HG03432 (cell line): ENCODE data around the gene HSPA9.

Source experiments
- ATAC-seq: cut with Tn5 transposase; IDR thresholded peaks from one replicate; pipeline ENCODE4 v1.9.1; 2021; ENCODE audit warnings: mild to moderate bottlenecking, moderate library complexity; ENCODE audit not compliant: unreplicated experiment

Gene HSPA9

GRCh38 chr5:138596105-138596881 is 21.1 kb upstream of the HSPA9 start:
- ATAC-seq: no peak

- no peak for ATAC-seq
Measured at GRCh38 chr5:138595180-138595795, 20.1 kb upstream of the HSPA9 start.

- no peak for ATAC-seq
Measured at GRCh38 chr5:138594305-138595058, 19.3 kb upstream of the HSPA9 start.

GRCh38 chr5:138588013-138588788 is 13.0 kb upstream of the HSPA9 start:
- no peak for ATAC-seq

GRCh38 chr5:138585157-138585556 is 10.0 kb upstream of the HSPA9 start:
- ATAC-seq: no peak

GRCh38 chr5:138583984-138584637 is 8.9 kb upstream of the HSPA9 start:
- no peak for ATAC-seq

- no peak for ATAC-seq
Measured at GRCh38 chr5:138582959-138583358, 7.8 kb upstream of the HSPA9 start.

- ATAC-seq: no peak
Measured at GRCh38 chr5:138580777-138581176, 5.6 kb upstream of the HSPA9 start.

GRCh38 chr5:138580001-138580400 is 4.8 kb upstream of the HSPA9 start:
- ATAC-seq: no peak

- no peak for ATAC-seq
Measured at GRCh38 chr5:138579517-138579863, 4.3 kb upstream of the HSPA9 start.

GRCh38 chr5:138577452-138577851 is 2.3 kb upstream of the HSPA9 start:
- ATAC-seq: no peak

GRCh38 chr5:138574744-138575193 is 432 bp downstream of the HSPA9 start:
- no peak for ATAC-seq

GRCh38 chr5:138573949-138574670 is 1.1 kb downstream of the HSPA9 start:
- ATAC-seq: no peak

- ATAC-seq: no peak
Measured at GRCh38 chr5:138573223-138573622, 2.0 kb downstream of the HSPA9 start.

GRCh38 chr5:138570871-138571270 is 4.3 kb downstream of the HSPA9 start:
- no peak for ATAC-seq

- no peak for ATAC-seq
Measured at GRCh38 chr5:138569782-138570181, 5.4 kb downstream of the HSPA9 start.

GRCh38 chr5:138568061-138568824 is 7.0 kb downstream of the HSPA9 start:
- ATAC-seq: no peak

- ATAC-seq: no peak
Measured at GRCh38 chr5:138566792-138567191, 8.4 kb downstream of the HSPA9 start.
